ENCODE data around the gene ZNF804B.

Gene ZNF804B

GRCh38 chr7:89001306-89001705 lies 241.8 kb downstream of the ZNF804B start:
- DNase-seq = no peak

DNA sequence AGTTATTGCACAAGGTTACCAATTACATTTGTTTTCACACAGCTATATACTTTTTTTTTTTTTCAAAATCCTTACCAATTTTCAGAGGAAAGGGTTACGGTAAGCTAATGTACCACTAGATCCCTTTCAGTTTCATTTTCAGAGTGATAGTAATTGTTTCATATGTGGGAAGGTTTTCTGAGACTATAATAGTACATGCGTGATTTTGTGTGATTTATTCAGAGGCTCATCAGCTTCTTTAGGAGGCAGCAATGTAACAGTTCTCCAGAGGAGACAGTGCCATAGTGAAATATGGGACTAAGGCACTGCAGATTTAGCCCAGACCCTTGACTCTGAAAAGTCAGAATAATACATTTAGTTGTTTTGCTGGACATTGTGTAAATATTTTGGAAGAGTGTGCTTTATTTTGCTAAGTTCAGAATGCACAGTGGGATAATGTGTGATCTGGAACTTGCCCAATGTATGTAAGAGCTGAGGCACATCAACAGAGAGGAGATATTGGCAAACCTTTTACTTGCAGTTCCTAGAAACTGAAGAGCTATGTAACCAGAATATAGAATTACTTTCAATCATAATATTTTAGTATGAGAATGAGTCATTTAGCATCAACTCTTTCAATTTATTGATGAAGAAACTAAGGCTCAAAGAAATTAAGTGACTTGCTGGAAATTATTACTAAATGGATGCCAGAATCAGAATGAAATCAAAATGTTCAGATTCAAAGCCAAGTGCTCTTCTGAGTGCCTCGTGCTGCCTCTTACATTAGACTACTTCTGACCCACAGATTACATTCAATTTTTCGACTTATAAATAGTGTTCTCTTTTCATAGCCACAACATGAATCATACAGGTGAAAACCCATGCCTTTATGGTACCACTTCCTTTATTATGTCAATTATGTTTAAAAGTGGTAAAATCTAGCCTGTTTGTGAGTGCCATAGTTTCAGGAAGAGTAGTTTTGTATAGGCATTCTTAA lies 243.8 kb downstream of the ZNF804B start:
- no peak for DNase-seq

DNA sequence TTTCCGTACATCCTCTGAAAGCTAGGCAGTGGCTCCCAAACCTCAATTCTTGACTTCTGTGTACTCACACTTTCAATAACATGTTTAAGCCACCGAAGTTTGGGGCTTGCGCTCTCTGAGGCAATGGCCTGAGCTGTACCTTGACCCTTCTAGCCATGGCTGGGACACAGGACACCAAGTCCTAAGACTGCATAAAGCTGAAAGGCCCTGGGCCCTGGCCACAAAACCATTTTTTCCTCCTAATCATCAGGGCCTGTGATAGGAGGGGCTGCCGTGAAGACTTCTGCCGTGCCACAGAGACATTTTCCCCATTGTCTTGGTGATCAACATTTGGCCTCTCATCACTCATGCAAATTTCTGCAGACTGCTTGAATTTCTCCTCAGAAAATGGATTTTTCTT lies 252.5 kb downstream of the ZNF804B start:
- DNase-seq = no peak

GRCh38 chr7:89017695-89018094 lies 258.2 kb downstream of the ZNF804B start:
- no peak for DNase-seq

GRCh38 chr7:89021741-89022140 lies 262.2 kb downstream of the ZNF804B start:
- no peak for DNase-seq

- DNase-seq = no peak
Measured at GRCh38 chr7:89023206-89023605, 263.7 kb downstream of the ZNF804B start.

GRCh38 chr7:89023877-89024276 lies 264.4 kb downstream of the ZNF804B start:
- DNase-seq = no peak

GRCh38 chr7:89027781-89028180 lies 268.3 kb downstream of the ZNF804B start:
- DNase-seq = no peak

DNA sequence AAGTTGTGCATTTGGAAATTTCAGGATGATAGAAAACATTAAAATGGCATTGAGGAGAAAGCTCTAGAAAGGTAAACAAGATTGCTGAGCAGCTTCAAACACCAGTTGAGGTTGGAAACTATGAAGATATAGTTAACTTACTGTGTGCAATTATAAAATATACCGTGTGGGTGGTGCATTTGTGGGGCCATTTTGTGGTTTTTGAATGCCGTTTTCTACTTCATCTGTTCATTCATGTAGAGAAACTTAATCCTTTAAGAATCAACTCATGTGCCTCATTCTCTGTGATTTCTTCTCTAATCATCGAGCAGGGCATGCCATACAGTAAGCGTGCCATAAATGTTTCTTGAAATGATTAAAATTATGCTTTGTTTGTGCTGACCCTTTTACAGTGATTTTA lies 268.8 kb downstream of the ZNF804B start:
- DNase-seq = no peak

- DNase-seq = no peak
Measured at GRCh38 chr7:89029864-89030263, 270.4 kb downstream of the ZNF804B start.

GRCh38 chr7:89041240-89041639 lies 281.7 kb downstream of the ZNF804B start:
- DNase-seq = no peak

DNA sequence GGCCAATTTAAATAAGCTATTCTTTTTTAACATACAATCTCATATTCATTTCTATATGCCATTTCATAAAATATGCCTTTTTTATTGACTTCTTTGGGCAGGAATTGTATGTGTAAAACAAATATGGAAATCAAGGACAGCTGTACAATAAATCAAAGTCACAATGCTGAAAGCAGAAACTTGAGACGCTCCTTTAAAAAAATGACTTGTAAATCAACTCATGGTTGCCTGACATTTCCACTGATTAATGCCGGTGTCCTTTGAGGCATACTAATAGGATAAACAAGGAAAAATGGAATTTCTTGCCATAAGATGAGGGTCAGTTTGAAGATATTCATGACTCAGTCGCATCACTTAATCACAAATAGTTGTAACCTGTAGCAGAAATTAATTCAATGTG lies 283.4 kb downstream of the ZNF804B start:
- no peak for DNase-seq

DNA sequence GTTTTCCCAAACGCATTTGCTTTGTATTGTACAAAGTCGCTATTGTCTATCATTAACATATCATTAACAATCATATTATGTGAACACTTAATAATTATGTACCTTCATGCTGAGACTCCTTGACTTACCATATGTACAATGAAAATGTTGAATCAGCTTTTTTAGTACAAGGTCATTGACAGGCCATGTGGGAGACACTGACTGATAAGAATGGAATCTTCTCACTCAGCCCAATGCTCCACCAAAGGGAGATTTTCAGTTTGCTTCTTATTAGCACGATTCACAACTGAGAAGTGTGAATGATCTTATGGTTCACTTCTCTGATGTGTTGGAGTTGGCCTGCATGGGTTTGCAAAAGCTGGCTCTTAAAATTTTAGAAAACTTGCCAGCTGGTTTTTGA lies 289.5 kb downstream of the ZNF804B start:
- no peak for DNase-seq

DNA sequence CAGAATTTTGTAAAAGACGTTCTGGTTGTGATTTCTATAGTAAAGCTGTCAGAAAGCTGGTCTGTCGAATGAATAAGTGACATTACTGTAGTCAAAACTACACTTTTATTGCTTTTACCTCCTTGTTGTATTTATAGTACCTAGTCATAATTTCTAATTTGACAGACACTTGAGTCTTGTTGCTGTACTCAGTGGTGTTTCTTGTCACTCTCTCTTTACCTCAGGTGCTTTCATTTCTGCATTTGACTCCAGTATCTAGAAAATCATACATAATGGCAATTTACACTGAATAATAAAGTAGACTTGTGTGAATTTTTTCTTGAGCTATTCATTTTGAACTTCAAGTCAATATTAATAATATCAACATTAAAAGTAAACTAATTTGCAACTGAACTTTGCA lies 293.6 kb downstream of the ZNF804B start:
- no peak for DNase-seq

GRCh38 chr7:89054361-89054760 lies 294.9 kb downstream of the ZNF804B start:
- no peak for DNase-seq

DNA sequence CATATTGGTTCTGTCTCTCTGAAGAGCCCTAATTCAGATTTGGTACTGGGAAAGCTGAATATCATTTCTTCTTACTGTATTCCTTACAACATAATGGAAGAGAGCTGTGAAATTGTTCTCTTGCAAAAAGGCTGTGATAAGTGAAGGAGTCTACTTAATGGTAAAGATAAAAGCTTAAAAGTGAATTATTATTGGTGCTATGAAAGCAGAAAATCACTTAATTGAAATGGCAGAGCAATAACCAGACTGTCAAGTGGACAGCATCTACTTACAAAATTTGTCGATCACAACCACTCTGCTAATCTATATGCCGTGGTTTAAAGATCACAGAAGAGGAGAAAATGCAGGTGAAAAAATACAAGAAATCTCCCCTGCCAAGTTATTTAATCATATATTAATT lies 300.7 kb downstream of the ZNF804B start:
- DNase-seq = no peak

- DNase-seq = no peak
Measured at GRCh38 chr7:89064831-89065230, 305.3 kb downstream of the ZNF804B start.

- DNase-seq = no peak
Measured at GRCh38 chr7:89067048-89067447, 307.5 kb downstream of the ZNF804B start.

DNA sequence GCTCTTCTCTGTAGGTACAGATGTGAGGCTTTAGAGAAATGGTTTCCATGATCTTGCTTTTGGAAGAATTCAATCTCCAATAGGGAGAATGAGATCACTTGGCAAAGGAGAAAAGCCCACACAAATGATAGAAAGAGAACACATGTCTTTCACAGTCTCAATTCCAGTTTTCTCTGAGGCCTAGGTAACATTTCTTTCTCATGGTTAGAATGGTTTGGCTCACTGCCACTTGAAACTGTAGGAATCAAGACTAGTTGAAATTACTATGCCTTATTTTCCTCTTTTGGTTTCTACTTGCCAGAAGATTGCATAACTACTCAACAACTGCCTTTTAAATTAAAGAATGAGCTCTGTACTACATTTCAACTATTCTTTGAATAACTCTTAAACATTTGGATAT lies 312.6 kb downstream of the ZNF804B start:
- DNase-seq = no peak

GRCh38 chr7:89073776-89074175 lies 314.3 kb downstream of the ZNF804B start:
- no peak for DNase-seq

- no peak for DNase-seq
Measured at GRCh38 chr7:89077992-89078391, 318.5 kb downstream of the ZNF804B start.

- no peak for DNase-seq
Measured at GRCh38 chr7:89085580-89085979, 326.1 kb downstream of the ZNF804B start.

DNA sequence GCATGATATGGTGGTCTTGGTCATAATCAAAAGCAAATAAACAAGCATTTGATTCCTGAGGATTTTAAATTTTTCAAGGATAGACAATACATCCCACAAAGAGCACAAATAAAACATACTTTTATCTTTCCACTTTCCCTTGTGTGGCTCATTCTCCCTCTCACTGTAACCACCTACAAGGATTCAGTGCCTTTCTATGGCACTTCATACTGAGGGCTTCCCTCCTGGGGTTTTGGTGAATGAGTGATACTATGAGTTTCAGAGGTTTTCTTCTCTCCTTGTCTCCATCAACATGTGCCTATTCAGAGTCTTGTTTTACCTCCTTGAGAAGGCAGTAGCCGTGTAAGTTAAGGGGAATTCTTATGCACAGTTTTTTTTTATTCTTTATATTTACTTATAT lies 332.1 kb downstream of the ZNF804B start:
- no peak for DNase-seq

DNA sequence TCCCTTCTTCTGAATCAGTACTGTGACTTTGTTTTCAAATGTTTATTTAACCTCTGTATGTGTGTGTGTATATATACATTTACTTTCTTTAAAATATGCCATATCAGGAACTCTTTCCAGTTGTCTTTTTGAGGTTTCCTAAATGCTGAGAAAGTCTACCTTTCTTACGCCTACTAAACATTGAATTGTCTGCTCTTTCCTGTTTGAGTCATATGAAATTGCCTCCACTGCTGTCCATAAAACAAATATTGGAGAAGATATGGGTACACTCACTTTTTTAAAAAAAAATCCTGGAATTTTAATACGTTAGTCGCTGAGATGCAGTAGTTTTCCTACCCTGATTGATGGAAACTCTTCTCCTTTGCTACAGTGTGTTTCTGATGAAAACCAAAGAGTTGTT lies 334.8 kb downstream of the ZNF804B start:
- DNase-seq = no peak

GRCh38 chr7:89103564-89103963 lies 344.1 kb downstream of the ZNF804B start:
- no peak for DNase-seq

Data from NCI-H748 treated with DMSO at 0.1 percent for 48 hours (cell line).